ENCODE data around the gene FBRSL1. TPM values are rescaled to one million over a fixed set of nuclear protein-coding genes. Genes with fewer than 3 reads are reported as not detected.

Gene FBRSL1
- total and polyA plus RNA-seq, 9 donors, result 6.9 to 72.9 (median 54.2) TPM

Other genes with a start within 250 kb of the FBRSL1 start
- 0.93 TPM for gene GALNT9, start 160.6 kb upstream of the FBRSL1 start, total RNA-seq
- gene GALNT9, start 160.6 kb upstream of the FBRSL1 start, polyA plus RNA-seq (ENCODE audit: insufficient read depth in 1 of 8, insufficient read length in 8 of 8, low replicate concordance in 1 of 8), result 1 to 10 TPM in 7 of 8 donors, under 1 TPM in 1; 0.91 to 3.0 (median 2.1) TPM
- gene LRCOL1, start 120.4 kb downstream of the FBRSL1 start, total RNA-seq, result 0.13 TPM
- gene LRCOL1, start 120.4 kb downstream of the FBRSL1 start, polyA plus RNA-seq (ENCODE audit: insufficient read depth in 1 of 8, insufficient read length in 8 of 8, low replicate concordance in 1 of 8), result under 1 TPM in 6 of 8 donors, not detected in 2; 0.18 to 0.64 (median 0.32) TPM
- not detected for gene P2RX2, start 128.6 kb downstream of the FBRSL1 start, total RNA-seq
- 1 to 10 TPM in 1 of 8 donors, under 1 TPM in 2, not detected in 5; 0.12 to 1.5 (median 0.23) TPM for gene P2RX2, start 128.6 kb downstream of the FBRSL1 start, polyA plus RNA-seq (ENCODE audit: insufficient read depth in 1 of 8, insufficient read length in 8 of 8, low replicate concordance in 1 of 8)
- gene POLE, start 197.2 kb downstream of the FBRSL1 start, total RNA-seq, result 21.5 TPM
- 10 to 100 TPM; 25.8 to 43.2 (median 31.9) TPM for gene POLE, start 197.2 kb downstream of the FBRSL1 start, polyA plus RNA-seq (ENCODE audit: insufficient read depth in 1 of 8, insufficient read length in 8 of 8, low replicate concordance in 1 of 8)
- 27.8 TPM for gene PXMP2, start 197.4 kb downstream of the FBRSL1 start, total RNA-seq
- 10 to 100 TPM; 17.7 to 28.9 (median 22.4) TPM for gene PXMP2, start 197.4 kb downstream of the FBRSL1 start, polyA plus RNA-seq (ENCODE audit: insufficient read depth in 1 of 8, insufficient read length in 8 of 8, low replicate concordance in 1 of 8)
- 22.7 TPM for gene PGAM5, start 220.7 kb downstream of the FBRSL1 start, total RNA-seq
- 10 to 100 TPM; 16.8 to 25.8 (median 20.9) TPM for gene PGAM5, start 220.7 kb downstream of the FBRSL1 start, polyA plus RNA-seq (ENCODE audit: insufficient read depth in 1 of 8, insufficient read length in 8 of 8, low replicate concordance in 1 of 8)

Data from muscle of leg (tissue), 9 donors.